GM12878 (cell line): ENCODE results near the gene ERMARD. TPM values are rescaled to one million over a fixed set of nuclear protein-coding genes. Genes with fewer than 3 reads are reported as not detected.

ENCODE experiments used
- ATAC-seq: fragments of 200-7000 bp; cut with Tn5 transposase; 3 replicates; pipeline ENCODE4 v1.9.1; 2020; ENCODE audit warnings: mild to moderate bottlenecking, moderate library complexity
- BruUV-seq: library from RNA; stranded (reverse); fragments of 400-500 nt; replicated peaks from 2 replicates; lab custom pipeline; 2021; lab: Mats Ljungman, UMichigan
- CTCF ChIA-PET: fragments of 300-600 bp; sonication (Branson Sonifier 250); formaldehyde crosslinking; extraction: SDS; loops from one replicate; lab custom pipeline; 2021; ENCODE audit warnings: inconsistent platforms; lab: Yijun Ruan, JAX
- POLR2A ChIA-PET: fragments of 350-600 bp; formaldehyde crosslinking; extraction: SDS; loops from one replicate; lab custom pipeline; 2021; ENCODE audit warnings: inconsistent platforms; lab: Charles Lee
- RAD21 ChIA-PET: fragments of 300-600 bp; sonication (Branson Sonifier 250); formaldehyde crosslinking; loops from one replicate; lab custom pipeline; 2023; ENCODE audit warnings: antibody characterized with exemption; ENCODE audit not compliant: unreplicated experiment; lab: Charles Lee
- SMC1A ChIA-PET: fragments of 300-600 bp; sonication (Branson Sonifier 250); formaldehyde crosslinking; loops from one replicate; lab custom pipeline; 2023; ENCODE audit not compliant: unreplicated experiment, uncharacterized antibody; lab: Charles Lee
- DNase-seq: peaks from one replicate; pipeline ENCODE4 v3.0.0-alpha.2; 2011; ENCODE audit warnings: low read depth, low spot score
- FAIRE-seq: peaks from 3 replicates; lab custom pipeline; 2011; peaks lifted over from hg19 to GRCh38; lab: Jason Lieb, UNC
- H2AFZ ChIP-seq: 2 replicates; pipeline ENCODE4 v1.6.0; 2011; ENCODE audit warnings: low read depth, low read length, control low read depth; ENCODE audit not compliant: control insufficient read depth
- H3K27ac ChIP-seq: 2 replicates; pipeline ENCODE4 v1.5.1; 2011; ENCODE audit warnings: control low read depth; ENCODE audit not compliant: control insufficient read depth, insufficient read depth
- H3K27me3 ChIP-seq, 2 experiments: replicated peaks in 1 of 2; 2 replicates each; pipeline versions ENCODE4 v1.6.0 to v1.6.1; 2011; ENCODE audit warnings: low read length in 1 of 2; ENCODE audit not compliant: control insufficient read depth in 2 of 2, insufficient read depth in 2 of 2
- H3K36me3 ChIP-seq, 2 experiments: 2 replicates each; pipeline ENCODE4 v1.5.1; 2011; ENCODE audit warnings: low read length in 1 of 2; ENCODE audit not compliant: control insufficient read depth in 2 of 2, insufficient read depth in 2 of 2
- H3K4me1 ChIP-seq: 2 replicates; pipeline ENCODE4 v1.6.1; 2011; ENCODE audit warnings: mild to moderate bottlenecking, low read length, moderate library complexity, mixed read lengths; ENCODE audit not compliant: control insufficient read depth, insufficient read depth
- H3K4me2 ChIP-seq: 2 replicates; pipeline ENCODE4 v1.6.0; 2011; ENCODE audit warnings: control low read depth; ENCODE audit not compliant: control insufficient read depth, insufficient read depth
- H3K4me3 ChIP-seq: fragments of 200-600 bp; sonication (generic); 2 replicates; pipeline ENCODE4 v1.5.1; 2016
- H3K79me2 ChIP-seq: 2 replicates; pipeline ENCODE4 v1.6.0; 2011; ENCODE audit warnings: low read length; ENCODE audit not compliant: control insufficient read depth, insufficient read depth
- H3K9ac ChIP-seq: 2 replicates; pipeline ENCODE4 v1.8.0; 2011; ENCODE audit warnings: low read length, control low read depth, mixed read lengths; ENCODE audit not compliant: control insufficient read depth, insufficient read depth
- H3K9me3 ChIP-seq: replicated peaks from 3 replicates; pipeline ENCODE4 v1.5.1; 2011; ENCODE audit warnings: mild to moderate bottlenecking, low read length; ENCODE audit not compliant: control insufficient read depth, insufficient read depth
- H4K20me1 ChIP-seq: 2 replicates; pipeline ENCODE4 v1.6.0; 2011; ENCODE audit not compliant: control insufficient read depth, insufficient read depth
- BACH1 ChIP-seq: fragments of 450-650 bp; IDR thresholded peaks from 2 replicates; pipeline ENCODE4 v1.6.1; 2017; ENCODE audit warnings: mild to moderate bottlenecking, borderline replicate concordance
- BMI1 ChIP-seq: fragments of 450-650 bp; IDR thresholded peaks from 2 replicates; pipeline ENCODE4 v1.6.1; 2016; ENCODE audit warnings: mild to moderate bottlenecking, moderate library complexity, borderline replicate concordance
- DPF2 ChIP-seq: fragments of 450-650 bp; IDR thresholded peaks from 2 replicates; pipeline ENCODE4 v1.6.1; 2017; ENCODE audit warnings: mild to moderate bottlenecking
- FOXM1 ChIP-seq: IDR thresholded peaks from 2 replicates; pipeline ENCODE4 v1.6.1; 2012; ENCODE audit warnings: low read depth, mild to moderate bottlenecking, inconsistent platforms, low read length, moderate library complexity
- KLF5 ChIP-seq: fragments of 450-650 bp; IDR thresholded peaks from 2 replicates; pipeline ENCODE4 v1.6.1; 2014; ENCODE audit warnings: mild to moderate bottlenecking; ENCODE audit not compliant: partially characterized antibody
- REST ChIP-seq: IDR thresholded peaks from 2 replicates; pipeline ENCODE4 v1.6.1; 2012; ENCODE audit warnings: mild to moderate bottlenecking, low read depth, low read length
- WGBS: methylation state at CpG from one replicate; pipeline ENCODE4 v1.1.6; 2016; ENCODE audit warnings: low lambda C conversion rate; ENCODE audit not compliant: insufficient replicate concordance, insufficient coverage; ENCODE audit errors: missing lambda C conversion rate; 5-methylcytosine and 5-hydroxymethylcytosine counted together
- in situ Hi-C: fragments of 300-500 bp; cut with MboI; formaldehyde crosslinking; loops from 9 replicates; pipeline ENCODE4 v1.14.3; 2018; ENCODE audit warnings: mixed read lengths
- intact Hi-C: fragments of 100-400 bp; cut with micrococcal nuclease; formaldehyde crosslinking; loops from one replicate; pipeline ENCODE4 v1.14.2; 2022; ENCODE audit not compliant: unreplicated experiment
- polyA plus RNA-seq, 11 experiments: library from polyadenylated mRNA; depleted of rRNA in 4 of 11; unstranded in 6 of 11; stranded (reverse) in 5 of 11; fragments of >200 nt; fragmentation: Nextera tagmentation in 4 of 11; fragmentation: Illumina TruSeq in 1 of 11; extraction: Ambion mirVana in 4 of 11; extraction: Trizol in 1 of 11; gene quantifications; 1 replicate in 1 of 11; 2 replicates in 10 of 11; pipeline versions ENCODE4 v1.2.1 to v1.2.3, GENCODE V29; 2011 to 2016; ENCODE audit warnings: inconsistent platforms in 2 of 11, missing spikeins in 2 of 11, low read depth in 1 of 11
- total RNA-seq, 4 experiments: library from RNA; depleted of rRNA in 3 of 4; stranded (reverse); fragments of >200 nt in 3 of 4; fragmentation: Illumina TruSeq in 1 of 4; extraction: Trizol in 1 of 4; gene quantifications; 2 replicates each; pipeline versions ENCODE4 v1.2.1 to v1.2.3, GENCODE V29; 2013 to 2021
- TF ChIP-seq, protein P1 (sequence below): fragments of 450-650 bp; IDR thresholded peaks from 2 replicates; pipeline ENCODE4 v1.6.1; 2017; ENCODE audit warnings: mild to moderate bottlenecking, low read depth, inconsistent platforms; ENCODE audit not compliant: poor library complexity, severe bottlenecking
- TF ChIP-seq, protein P2 (sequence below): fragments of 450-650 bp; conservative IDR thresholded peaks from 2 replicates; pipeline ENCODE4 v1.6.1; 2017; ENCODE audit warnings: mild to moderate bottlenecking, moderate library complexity
- TF ChIP-seq, protein P3 (sequence below): IDR thresholded peaks from 2 replicates; pipeline ENCODE4 v1.6.1; 2012; ENCODE audit warnings: improper control_type of control experiment, low read depth, low read length; ENCODE audit not compliant: insufficient replicate concordance

The ERMARD gene
- total and polyA plus RNA-seq, 10 of the 15 experiments (the other 5 are each of a cell fraction or from before 2014, with no cell fraction given) = 24.4 to 63.3 (median 34.1) TPM

DNA sequence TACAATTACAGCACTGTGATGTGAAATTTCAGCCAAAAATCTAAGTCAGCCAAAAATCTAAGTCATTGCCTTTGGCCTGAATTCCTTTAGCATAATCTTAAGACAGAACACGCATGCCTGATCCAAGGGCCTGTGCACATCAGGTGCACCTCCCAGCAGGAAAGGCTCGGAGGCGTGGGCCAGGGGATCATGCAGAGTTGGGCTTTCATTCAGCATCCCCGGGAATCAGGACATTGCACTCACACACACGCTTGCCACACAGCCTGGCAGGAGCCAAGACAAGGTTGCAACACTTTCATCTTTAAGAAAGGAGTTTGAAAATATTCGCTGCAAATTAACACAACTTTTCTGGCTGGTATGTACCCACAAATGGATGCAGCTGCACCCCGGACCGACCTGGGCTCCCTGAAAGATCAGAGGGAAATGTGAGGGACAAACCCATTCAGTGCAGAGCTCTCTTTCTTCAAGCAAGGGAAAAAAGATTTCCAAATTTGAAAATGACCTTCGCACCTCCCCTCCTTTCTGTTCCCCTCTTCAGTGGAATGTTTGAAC, 48.8 kb downstream of the ERMARD start:
- Histone ChIP-seq H3K79me2 (no peaks in the 10 kb centered on the region), H3K4me3 (no peak overlapping the region), H3K9me3 (no peaks in the 10 kb centered on the region), H4K20me1 (no peaks in the 10 kb centered on the region), H3K27me3 (peaks cover 0 to 3% of the 10 kb centered on the region in 2 experiments; a peak in 2 of 4 replicates)
- no TSS peak for BruUV-seq
- in situ Hi-C loops = no loop called here
- CTCF ChIA-PET = no interaction called here
- TF ChIP-seq FOXM1 = no peak
- no peak for TF ChIP-seq DPF2
- no peak for TF ChIP-seq BACH1
- TF ChIP-seq, protein P1, sequence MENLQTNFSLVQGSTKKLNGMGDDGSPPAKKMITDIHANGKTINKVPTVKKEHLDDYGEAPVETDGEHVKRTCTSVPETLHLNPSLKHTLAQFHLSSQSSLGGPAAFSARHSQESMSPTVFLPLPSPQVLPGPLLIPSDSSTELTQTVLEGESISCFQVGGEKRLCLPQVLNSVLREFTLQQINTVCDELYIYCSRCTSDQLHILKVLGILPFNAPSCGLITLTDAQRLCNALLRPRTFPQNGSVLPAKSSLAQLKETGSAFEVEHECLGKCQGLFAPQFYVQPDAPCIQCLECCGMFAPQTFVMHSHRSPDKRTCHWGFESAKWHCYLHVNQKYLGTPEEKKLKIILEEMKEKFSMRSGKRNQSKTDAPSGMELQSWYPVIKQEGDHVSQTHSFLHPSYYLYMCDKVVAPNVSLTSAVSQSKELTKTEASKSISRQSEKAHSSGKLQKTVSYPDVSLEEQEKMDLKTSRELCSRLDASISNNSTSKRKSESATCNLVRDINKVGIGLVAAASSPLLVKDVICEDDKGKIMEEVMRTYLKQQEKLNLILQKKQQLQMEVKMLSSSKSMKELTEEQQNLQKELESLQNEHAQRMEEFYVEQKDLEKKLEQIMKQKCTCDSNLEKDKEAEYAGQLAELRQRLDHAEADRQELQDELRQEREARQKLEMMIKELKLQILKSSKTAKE = no peak
- TF ChIP-seq, protein P2, sequence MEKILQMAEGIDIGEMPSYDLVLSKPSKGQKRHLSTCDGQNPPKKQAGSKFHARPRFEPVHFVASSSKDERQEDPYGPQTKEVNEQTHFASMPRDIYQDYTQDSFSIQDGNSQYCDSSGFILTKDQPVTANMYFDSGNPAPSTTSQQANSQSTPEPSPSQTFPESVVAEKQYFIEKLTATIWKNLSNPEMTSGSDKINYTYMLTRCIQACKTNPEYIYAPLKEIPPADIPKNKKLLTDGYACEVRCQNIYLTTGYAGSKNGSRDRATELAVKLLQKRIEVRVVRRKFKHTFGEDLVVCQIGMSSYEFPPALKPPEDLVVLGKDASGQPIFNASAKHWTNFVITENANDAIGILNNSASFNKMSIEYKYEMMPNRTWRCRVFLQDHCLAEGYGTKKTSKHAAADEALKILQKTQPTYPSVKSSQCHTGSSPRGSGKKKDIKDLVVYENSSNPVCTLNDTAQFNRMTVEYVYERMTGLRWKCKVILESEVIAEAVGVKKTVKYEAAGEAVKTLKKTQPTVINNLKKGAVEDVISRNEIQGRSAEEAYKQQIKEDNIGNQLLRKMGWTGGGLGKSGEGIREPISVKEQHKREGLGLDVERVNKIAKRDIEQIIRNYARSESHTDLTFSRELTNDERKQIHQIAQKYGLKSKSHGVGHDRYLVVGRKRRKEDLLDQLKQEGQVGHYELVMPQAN = no peak
- TF ChIP-seq, protein P3, sequence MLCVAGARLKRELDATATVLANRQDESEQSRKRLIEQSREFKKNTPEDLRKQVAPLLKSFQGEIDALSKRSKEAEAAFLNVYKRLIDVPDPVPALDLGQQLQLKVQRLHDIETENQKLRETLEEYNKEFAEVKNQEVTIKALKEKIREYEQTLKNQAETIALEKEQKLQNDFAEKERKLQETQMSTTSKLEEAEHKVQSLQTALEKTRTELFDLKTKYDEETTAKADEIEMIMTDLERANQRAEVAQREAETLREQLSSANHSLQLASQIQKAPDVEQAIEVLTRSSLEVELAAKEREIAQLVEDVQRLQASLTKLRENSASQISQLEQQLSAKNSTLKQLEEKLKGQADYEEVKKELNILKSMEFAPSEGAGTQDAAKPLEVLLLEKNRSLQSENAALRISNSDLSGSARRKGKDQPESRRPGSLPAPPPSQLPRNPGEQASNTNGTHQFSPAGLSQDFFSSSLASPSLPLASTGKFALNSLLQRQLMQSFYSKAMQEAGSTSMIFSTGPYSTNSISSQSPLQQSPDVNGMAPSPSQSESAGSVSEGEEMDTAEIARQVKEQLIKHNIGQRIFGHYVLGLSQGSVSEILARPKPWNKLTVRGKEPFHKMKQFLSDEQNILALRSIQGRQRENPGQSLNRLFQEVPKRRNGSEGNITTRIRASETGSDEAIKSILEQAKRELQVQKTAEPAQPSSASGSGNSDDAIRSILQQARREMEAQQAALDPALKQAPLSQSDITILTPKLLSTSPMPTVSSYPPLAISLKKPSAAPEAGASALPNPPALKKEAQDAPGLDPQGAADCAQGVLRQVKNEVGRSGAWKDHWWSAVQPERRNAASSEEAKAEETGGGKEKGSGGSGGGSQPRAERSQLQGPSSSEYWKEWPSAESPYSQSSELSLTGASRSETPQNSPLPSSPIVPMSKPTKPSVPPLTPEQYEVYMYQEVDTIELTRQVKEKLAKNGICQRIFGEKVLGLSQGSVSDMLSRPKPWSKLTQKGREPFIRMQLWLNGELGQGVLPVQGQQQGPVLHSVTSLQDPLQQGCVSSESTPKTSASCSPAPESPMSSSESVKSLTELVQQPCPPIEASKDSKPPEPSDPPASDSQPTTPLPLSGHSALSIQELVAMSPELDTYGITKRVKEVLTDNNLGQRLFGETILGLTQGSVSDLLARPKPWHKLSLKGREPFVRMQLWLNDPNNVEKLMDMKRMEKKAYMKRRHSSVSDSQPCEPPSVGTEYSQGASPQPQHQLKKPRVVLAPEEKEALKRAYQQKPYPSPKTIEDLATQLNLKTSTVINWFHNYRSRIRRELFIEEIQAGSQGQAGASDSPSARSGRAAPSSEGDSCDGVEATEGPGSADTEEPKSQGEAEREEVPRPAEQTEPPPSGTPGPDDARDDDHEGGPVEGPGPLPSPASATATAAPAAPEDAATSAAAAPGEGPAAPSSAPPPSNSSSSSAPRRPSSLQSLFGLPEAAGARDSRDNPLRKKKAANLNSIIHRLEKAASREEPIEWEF = no peak
- TF ChIP-seq BMI1 = no peak
- no peak for TF ChIP-seq KLF5
- no peak for TF ChIP-seq REST
- TF ChIP-seq, all 136 proteins: peak for 0
- DNase-seq (no peak), FAIRE-seq (no peak), ATAC-seq (no peak)
- no peaks in the 10 kb centered on the region for H3K36me3 ChIP-seq
- ChIA-PET POLR2A (no interaction called here), RAD21 (no interaction called here), SMC1A (no interaction called here)
- no peak overlapping the region for H2AFZ ChIP-seq
- no peak overlapping the region for H3K4me2 ChIP-seq
- intact Hi-C loops = no loop called here
- peaks cover 5% of the 10 kb centered on the region; the same call in 1 of the 2 replicates for H3K4me1 ChIP-seq
- H3K9ac ChIP-seq = no peak overlapping the region
- no peak overlapping the region for H3K27ac ChIP-seq
- WGBS = 25% methylated on average over 9 of the region's 9 CpGs
